HepG2 (cell line): Measurements from ENCODE around the gene HSDL1. TPM values are rescaled to one million over a fixed set of nuclear protein-coding genes. Genes with fewer than 3 reads are reported as not detected.

ENCODE experiments used
- AHR ChIP-seq: IDR thresholded peaks from 2 replicates; pipeline ENCODE4 v1.6.1; 2018; ENCODE audit warnings: missing genetic modification reagents, missing compliant biosample characterization
- ARNT2 ChIP-seq: sonication (generic); formaldehyde crosslinking; IDR thresholded peaks from 2 replicates; pipeline ENCODE4 v1.8.0; 2022; ENCODE audit warnings: mild to moderate bottlenecking, low read depth, missing genetic modification reagents, moderate library complexity
- CBX5 ChIP-seq: sonication (generic); formaldehyde crosslinking; IDR thresholded peaks from 2 replicates; pipeline ENCODE4 v1.4.0; 2020; ENCODE audit warnings: missing genetic modification reagents, borderline replicate concordance
- CREB1 ChIP-seq, 2 experiments: fragments of 450-650 bp in 1 of 2; IDR thresholded peaks; 2 replicates each; pipeline ENCODE4 v1.6.1; 2016 to 2017; ENCODE audit warnings: control low read depth in 1 of 2, mild to moderate bottlenecking in 1 of 2, missing compliant biosample characterization in 1 of 2, missing genetic modification characterization in 1 of 2
- GATAD2A ChIP-seq: IDR thresholded peaks from 2 replicates; pipeline ENCODE4 v1.6.1; 2016
- GMEB2 ChIP-seq: IDR thresholded peaks from 2 replicates; pipeline ENCODE4 v1.6.1; 2016; ENCODE audit warnings: missing biosample characterization, missing genetic modification reagents, low read depth
- KMT2A ChIP-seq: sonication (generic); formaldehyde crosslinking; IDR thresholded peaks from 2 replicates; pipeline ENCODE4 v1.4.0; 2020; ENCODE audit warnings: missing genetic modification reagents
- MAX ChIP-seq: IDR thresholded peaks from 2 replicates; pipeline ENCODE4 v1.6.1; 2012; ENCODE audit warnings: inconsistent platforms
- MED8 ChIP-seq: sonication (generic); formaldehyde crosslinking; IDR thresholded peaks from 2 replicates; pipeline ENCODE4 v1.8.1; 2023; ENCODE audit warnings: mild to moderate bottlenecking, missing genetic modification reagents; ENCODE audit not compliant: insufficient replicate concordance
- MIXL1 ChIP-seq: IDR thresholded peaks from 2 replicates; pipeline ENCODE4 v1.6.1; 2016
- MXI1 ChIP-seq: IDR thresholded peaks from 3 replicates; pipeline ENCODE4 v1.6.1; 2012; ENCODE audit warnings: low read depth, low read length, inconsistent platforms, borderline replicate concordance
- NFYB ChIP-seq: sonication (generic); formaldehyde crosslinking; IDR thresholded peaks from 2 replicates; pipeline ENCODE4 v1.4.0; 2020; ENCODE audit warnings: missing genetic modification reagents
- PHF20 ChIP-seq: sonication (generic); formaldehyde crosslinking; IDR thresholded peaks from 2 replicates; pipeline ENCODE4 v1.5.0; 2020; ENCODE audit warnings: mild to moderate bottlenecking, missing genetic modification reagents
- POLR2AphosphoS2 ChIP-seq: IDR thresholded peaks from 2 replicates; pipeline ENCODE4 v1.6.1; 2011; ENCODE audit warnings: low read depth, low read length, improper control_type of control experiment
- TCF12 ChIP-seq, 2 experiments: fragments of 450-650 bp in 1 of 2; sonication (generic) in 1 of 2; formaldehyde crosslinking in 1 of 2; IDR thresholded peaks; 2 replicates each; pipeline versions ENCODE4 v1.6.1 to v1.8.0; 2017 to 2022; ENCODE audit warnings: antibody characterized with exemption in 1 of 2, mild to moderate bottlenecking in 1 of 2, missing genetic modification reagents in 1 of 2, moderate library complexity in 1 of 2
- ZFP36L1 ChIP-seq: sonication (generic); formaldehyde crosslinking; IDR thresholded peaks from 2 replicates; pipeline ENCODE4 v1.8.0; 2022; ENCODE audit warnings: mild to moderate bottlenecking, missing genetic modification reagents, moderate library complexity
- ZNF17 ChIP-seq: sonication (generic); formaldehyde crosslinking; IDR thresholded peaks from 2 replicates; pipeline ENCODE4 v1.5.0; 2020; ENCODE audit warnings: mild to moderate bottlenecking, missing genetic modification reagents
- ZNF546 ChIP-seq: sonication (generic); formaldehyde crosslinking; conservative IDR thresholded peaks from 2 replicates; pipeline ENCODE4 v1.8.1; 2023; ENCODE audit warnings: mild to moderate bottlenecking, missing genetic modification reagents
- ZNF549 ChIP-seq: sonication (generic); formaldehyde crosslinking; IDR thresholded peaks from 2 replicates; pipeline ENCODE4 v1.5.0; 2020; ENCODE audit warnings: missing genetic modification reagents
- ZNF746 ChIP-seq: sonication (generic); formaldehyde crosslinking; IDR thresholded peaks from 2 replicates; pipeline ENCODE4 v1.8.0; 2022; ENCODE audit warnings: mild to moderate bottlenecking, missing genetic modification reagents
- ZSCAN22 ChIP-seq: sonication (generic); formaldehyde crosslinking; IDR thresholded peaks from 2 replicates; pipeline ENCODE4 v1.4.0; 2020; ENCODE audit warnings: mild to moderate bottlenecking, missing genetic modification reagents
- polyA plus RNA-seq, 8 experiments: library from polyadenylated mRNA; depleted of rRNA in 3 of 8; stranded (reverse) in 7 of 8; unstranded in 1 of 8; fragments of >200 nt; fragmentation: Illumina TruSeq in 4 of 8; extraction: Trizol in 4 of 8; gene quantifications; 2 replicates each; pipeline versions ENCODE4 v1.2.1 to v1.2.3, GENCODE V29; 2011 to 2016; ENCODE audit warnings: low read depth in 4 of 8, missing spikeins in 1 of 8, mixed read lengths in 1 of 8; ENCODE audit not compliant: insufficient read depth in 1 of 8
- total RNA-seq, 5 experiments: library from RNA; depleted of rRNA; stranded (reverse); fragments of >200 nt; fragmentation: Illumina TruSeq; extraction: Trizol; gene quantifications; 2 replicates each; pipeline ENCODE4 v1.2.3, GENCODE V29; 2016; ENCODE audit warnings: low read depth in 1 of 5
- TF ChIP-seq, protein P1 (sequence below): sonication (generic); formaldehyde crosslinking; IDR thresholded peaks from 2 replicates; pipeline ENCODE4 v1.4.0; 2020; ENCODE audit warnings: missing genetic modification reagents; ENCODE audit errors: not compliant biosample characterization
- TF ChIP-seq, protein P2 (sequence below): sonication (generic); formaldehyde crosslinking; IDR thresholded peaks from 2 replicates; pipeline ENCODE4 v1.8.0; 2023; ENCODE audit warnings: mild to moderate bottlenecking, missing genetic modification reagents
- TF ChIP-seq, protein P3 (sequence below): sonication (generic); formaldehyde crosslinking; IDR thresholded peaks from 2 replicates; pipeline ENCODE4 v1.5.1; 2020; ENCODE audit warnings: mild to moderate bottlenecking, missing genetic modification reagents, moderate library complexity

Gene HSDL1
- total and polyA plus RNA-seq, 2 of the 13 experiments (the other 11 are each of a cell fraction or from before 2014, with no cell fraction given) = 49.2 to 49.7 TPM

DNA sequence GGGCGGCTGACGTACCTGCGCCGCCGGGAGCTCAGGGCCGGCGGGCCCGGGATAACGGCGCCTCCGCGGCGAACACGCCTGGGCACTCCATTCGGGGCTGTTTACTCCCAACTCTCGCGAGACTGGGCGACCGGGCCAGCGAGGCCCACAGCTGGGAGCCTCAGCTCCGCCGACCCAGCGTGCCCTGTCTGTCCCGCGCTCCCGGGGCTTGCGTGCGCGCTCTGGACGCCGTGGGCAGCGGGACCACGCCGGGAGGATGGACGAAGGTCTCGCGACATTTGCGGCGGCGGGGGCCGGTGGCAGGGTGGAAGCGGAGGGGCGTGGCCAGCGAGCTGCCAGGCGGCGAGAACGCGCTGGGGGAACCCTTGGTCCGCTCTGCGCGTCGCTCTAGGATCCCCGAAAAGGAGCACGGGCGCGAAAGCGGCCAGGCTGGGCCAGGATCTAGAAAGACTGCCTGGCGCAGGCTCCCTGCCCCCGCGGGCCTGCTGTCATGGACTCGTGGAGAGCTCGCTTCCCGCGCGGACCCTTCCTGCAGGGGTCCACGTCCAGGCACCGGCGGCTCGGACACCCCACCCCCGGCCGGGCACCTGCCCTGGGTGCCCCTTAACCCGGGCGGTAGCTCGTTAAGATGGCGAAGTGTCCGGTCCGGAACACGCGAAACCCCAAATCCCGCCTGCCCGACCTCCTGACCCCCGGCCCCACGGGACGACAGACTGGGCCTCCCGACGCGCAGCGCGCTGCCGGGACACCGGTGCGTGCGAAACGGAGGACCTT lies 28.1 kb downstream of the HSDL1 start, which contains the start of gene MBTPS1 (continued):
- TF ChIP-seq AHR (CRISPR knock-in tag) (0 out of 2 replicates have a peak, but pooled peaks have one; percentile 67), ZNF549 (peak; percentile 11; the same call in 1 of the 2 replicates), PHF20 (peak; percentile 78), KMT2A (CRISPR knock-in tag) (peak; percentile 90), MED8 (CRISPR knock-in tag) (peak; percentile 27), MAX (peak; percentile 83), NFYB (CRISPR knock-in tag) (peak; percentile 50), CREB1 (IDR thresholded peaks at IDR 0.05) (peak; percentile 34), CREB1 (CRISPR knock-in tag; IDR thresholded peaks at IDR 0.05) (no peak), MIXL1 (CRISPR knock-in tag) (no peak), POLR2AphosphoS2 (no peak), TCF12 (IDR thresholded peaks at IDR 0.05) (no peak), TCF12 (CRISPR knock-in tag; IDR thresholded peaks at IDR 0.05) (peak; percentile 90; the same call in 1 of the 2 replicates), MXI1 (peak; percentile 98), ZNF546 (peak; percentile 85; the same call in 1 of the 2 replicates), ZNF746 (CRISPR knock-in tag) (peak; percentile 47; the same call in 1 of the 2 replicates), CBX5 (CRISPR knock-in tag) (no peak), ZFP36L1 (CRISPR knock-in tag) (peak; percentile 73), ZSCAN22 (CRISPR knock-in tag) (no peak), GATAD2A (CRISPR knock-in tag) (0 out of 2 replicates have a peak, but pooled peaks have one; percentile 23), ZNF17 (CRISPR knock-in tag) (no peak), ARNT2 (CRISPR knock-in tag) (peak; percentile 100), GMEB2 (CRISPR knock-in tag) (peak; percentile 98)
- TF ChIP-seq, protein P1, sequence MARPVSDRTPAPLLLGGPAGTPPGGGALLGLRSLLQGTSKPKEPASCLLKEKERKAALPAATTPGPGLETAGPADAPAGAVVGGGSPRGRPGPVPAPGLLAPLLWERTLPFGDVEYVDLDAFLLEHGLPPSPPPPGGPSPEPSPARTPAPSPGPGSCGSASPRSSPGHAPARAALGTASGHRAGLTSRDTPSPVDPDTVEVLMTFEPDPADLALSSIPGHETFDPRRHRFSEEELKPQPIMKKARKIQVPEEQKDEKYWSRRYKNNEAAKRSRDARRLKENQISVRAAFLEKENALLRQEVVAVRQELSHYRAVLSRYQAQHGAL (CRISPR knock-in tag) = no peak
- TF ChIP-seq, protein P2, sequence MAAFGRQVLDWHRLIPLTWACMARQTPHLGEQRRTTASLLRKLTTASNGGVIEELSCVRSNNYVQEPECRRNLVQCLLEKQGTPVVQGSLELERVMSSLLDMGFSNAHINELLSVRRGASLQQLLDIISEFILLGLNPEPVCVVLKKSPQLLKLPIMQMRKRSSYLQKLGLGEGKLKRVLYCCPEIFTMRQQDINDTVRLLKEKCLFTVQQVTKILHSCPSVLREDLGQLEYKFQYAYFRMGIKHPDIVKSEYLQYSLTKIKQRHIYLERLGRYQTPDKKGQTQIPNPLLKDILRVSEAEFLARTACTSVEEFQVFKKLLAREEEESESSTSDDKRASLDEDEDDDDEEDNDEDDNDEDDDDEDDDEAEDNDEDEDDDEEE (CRISPR knock-in tag) = peak; percentile 54; the same call in 1 of the 2 replicates
- TF ChIP-seq, protein P3, sequence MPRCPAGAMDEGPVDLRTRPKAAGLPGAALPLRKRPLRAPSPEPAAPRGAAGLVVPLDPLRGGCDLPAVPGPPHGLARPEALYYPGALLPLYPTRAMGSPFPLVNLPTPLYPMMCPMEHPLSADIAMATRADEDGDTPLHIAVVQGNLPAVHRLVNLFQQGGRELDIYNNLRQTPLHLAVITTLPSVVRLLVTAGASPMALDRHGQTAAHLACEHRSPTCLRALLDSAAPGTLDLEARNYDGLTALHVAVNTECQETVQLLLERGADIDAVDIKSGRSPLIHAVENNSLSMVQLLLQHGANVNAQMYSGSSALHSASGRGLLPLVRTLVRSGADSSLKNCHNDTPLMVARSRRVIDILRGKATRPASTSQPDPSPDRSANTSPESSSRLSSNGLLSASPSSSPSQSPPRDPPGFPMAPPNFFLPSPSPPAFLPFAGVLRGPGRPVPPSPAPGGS = peak; percentile 94
